ENCODE data around the gene SNRPA. TPM values are rescaled to one million over a fixed set of nuclear protein-coding genes. Genes with fewer than 3 reads are reported as not detected.
"Not testable (repeated sequence)": the region's sequence is repeated elsewhere in the genome, so short reads cannot be mapped to it uniquely, and the experiment has no call there.

SNRPA gene
- total RNA-seq, 2 donors from 2014 or later: 18.7 to 42.2 TPM

GRCh38 chr19:40724855-40725254 lies 26.1 kb upstream of the SNRPA start:
- no peak for DNase-seq
- Histone ChIP-seq H3K36me3 (replicated peaks in 1 of 2; ENCODE audit: insufficient read depth in 1 of 2, low read depth in 2 of 2) (peaks cover 0 to 18% of the 10 kb centered on the region in 2 donors), H3K27ac (no peak overlapping the region), H3K27me3 (no peaks in the 10 kb centered on the region), H3K9me3 (no peaks in the 10 kb centered on the region), H3K4me1 (peaks cover 29% of the 10 kb centered on the region), H3K4me3 (no peak overlapping the region)
- ATAC-seq: no peak
- intact Hi-C loops (cut with DNase I): no loop called here
- no peak for TF ChIP-seq CTCF (IDR thresholded peaks at IDR 0.05)
- no peak for TF ChIP-seq POLR2A (IDR thresholded peaks at IDR 0.05)
- 87 to 90% methylated on average over 3 of the region's 3 CpGs for WGBS, 2 donors

GRCh38 chr19:40726279-40726678 lies 24.7 kb upstream of the SNRPA start:
- H3K9me3 ChIP-seq: no peaks in the 10 kb centered on the region
- TF ChIP-seq CTCF (IDR thresholded peaks at IDR 0.05): no peak
- TF ChIP-seq POLR2A (IDR thresholded peaks at IDR 0.05): no peak
- H3K36me3 ChIP-seq (replicated peaks in 1 of 2; ENCODE audit: insufficient read depth in 1 of 2, low read depth in 2 of 2): peaks cover 5 to 26% of the 10 kb centered on the region in 2 donors
- intact Hi-C loops (cut with DNase I): no loop called here
- DNase-seq (no peak), ATAC-seq (no peak)
- WGBS, 2 donors: 85 to 100% methylated on average over 4 of the region's 4 CpGs
- H3K27ac ChIP-seq: no peak overlapping the region
- no peak overlapping the region for H3K4me3 ChIP-seq
- peaks cover 14% of the 10 kb centered on the region for H3K4me1 ChIP-seq
- no peaks in the 10 kb centered on the region for H3K27me3 ChIP-seq

GRCh38 chr19:40730065-40730464 lies 20.9 kb upstream of the SNRPA start:
- H3K27ac ChIP-seq; H3K4me1 ChIP-seq; H3K9me3 ChIP-seq; DNase-seq; H3K4me3 ChIP-seq; intact Hi-C loops (cut with DNase I); ATAC-seq; H3K27me3 ChIP-seq: not testable (repeated sequence)
- H3K36me3 ChIP-seq (replicated peaks in 1 of 2; ENCODE audit: insufficient read depth in 1 of 2, low read depth in 2 of 2): peaks cover 15 to 32% of the 10 kb centered on the region in 2 donors
- 89 to 94% methylated on average over 5 of the region's 5 CpGs for WGBS, 2 donors

GRCh38 chr19:40732304-40732703 lies 18.7 kb upstream of the SNRPA start:
- H3K4me1 ChIP-seq; H3K9me3 ChIP-seq; DNase-seq; ATAC-seq; H3K27ac ChIP-seq; H3K27me3 ChIP-seq; H3K4me3 ChIP-seq; intact Hi-C loops (cut with DNase I): not testable (repeated sequence)
- H3K36me3 ChIP-seq (replicated peaks in 1 of 2; ENCODE audit: insufficient read depth in 1 of 2, low read depth in 2 of 2): peaks cover 15 to 39% of the 10 kb centered on the region in 2 donors
- WGBS, 2 donors: 90 to 94% methylated on average over 16 of the region's 16 CpGs

- no peak overlapping the region for H3K27ac ChIP-seq
- no peak for TF ChIP-seq CTCF (IDR thresholded peaks at IDR 0.05)
- no peak for TF ChIP-seq POLR2A (IDR thresholded peaks at IDR 0.05)
- ATAC-seq (no peak), DNase-seq (no peak)
- H3K36me3 ChIP-seq (replicated peaks in 1 of 2; ENCODE audit: insufficient read depth in 1 of 2, low read depth in 2 of 2): peaks cover 15 to 39% of the 10 kb centered on the region in 2 donors
- H3K27me3 ChIP-seq: no peaks in the 10 kb centered on the region
- 93% methylated on average over 13 of the region's 13 CpGs for WGBS, 2 donors
- intact Hi-C loops (cut with DNase I): no loop called here
- H3K4me1 ChIP-seq: no peaks in the 10 kb centered on the region
- H3K4me3 ChIP-seq: no peak overlapping the region
- no peaks in the 10 kb centered on the region for H3K9me3 ChIP-seq
These were observed 17.9 kb upstream of the SNRPA start for GRCh38 chr19:40733149-40733548.

- intact Hi-C loops (cut with DNase I): no loop called here
- Histone ChIP-seq H3K9me3 (no peaks in the 10 kb centered on the region), H3K4me1 (no peaks in the 10 kb centered on the region), H3K4me3 (no peak overlapping the region), H3K36me3 (replicated peaks in 1 of 2; ENCODE audit: insufficient read depth in 1 of 2, low read depth in 2 of 2) (peaks cover 15 to 40% of the 10 kb centered on the region in 2 donors), H3K27ac (no peak overlapping the region), H3K27me3 (no peaks in the 10 kb centered on the region)
- TF ChIP-seq CTCF (IDR thresholded peaks at IDR 0.05) (no peak), POLR2A (IDR thresholded peaks at IDR 0.05) (no peak)
- ATAC-seq: no peak
- no peak for DNase-seq
- 92 to 93% methylated on average over 8 to 11 of the region's 11 CpGs for WGBS, 2 donors
These were observed 15.8 kb upstream of the SNRPA start for GRCh38 chr19:40735013-40735771.

All from body of pancreas (tissue), 4 donors.